ENCODE measurements around the gene MEGF9. TPM values are rescaled to one million over a fixed set of nuclear protein-coding genes. Genes with fewer than 3 reads are reported as not detected.

Gene MEGF9
- total and polyA plus RNA-seq, 4 donors: 5.9 to 21.5 (median 12.0) TPM

DNA sequence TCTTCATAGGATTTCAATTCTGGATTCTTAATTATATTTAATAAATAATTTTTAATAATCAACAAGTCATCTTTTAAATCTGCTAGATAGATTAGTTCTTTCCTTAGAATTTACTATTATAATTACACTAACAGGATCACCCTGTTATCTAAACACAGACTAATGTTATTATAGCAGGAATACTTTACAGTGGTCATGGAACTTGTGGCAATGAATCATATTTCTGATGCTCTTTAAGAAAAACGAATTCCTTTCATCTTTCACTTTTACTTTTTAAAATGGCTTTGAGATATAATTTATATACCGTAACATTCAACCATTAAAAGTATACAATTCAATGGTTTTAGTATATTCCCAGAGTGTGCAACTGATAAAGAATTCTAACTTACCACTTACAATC, 104.6 kb downstream of the MEGF9 start:
- Histone ChIP-seq H3K27ac (ENCODE audit: low read depth in 1 of 2, low read length in 2 of 2) (no peak overlapping the region), H3K4me1 (ENCODE audit: control insufficient read depth in 1 of 2, insufficient read depth in 2 of 2, low read length in 2 of 2) (no peaks in the 10 kb centered on the region), H3K9me3 (ENCODE audit: control insufficient read depth, low read length) (no peaks in the 10 kb centered on the region), H3K27me3 (ENCODE audit: control insufficient read depth in 1 of 2, insufficient read depth in 2 of 2, low read length in 1 of 2) (no peaks in the 10 kb centered on the region), H3K36me3 (ENCODE audit: control insufficient read depth in 1 of 2, insufficient read depth in 2 of 2, low read length in 1 of 2) (peaks cover 3 to 6% of the 10 kb centered on the region in 2 donors), H3K4me3 (ENCODE audit: low read length in 2 of 2) (no peak overlapping the region)
- WGBS, 2 donors: 88 to 91% methylated on average over 2 of the region's 2 CpGs
- ATAC-seq (ENCODE audit: low FRiP score) (no peak), DNase-seq (no peak)
- intact Hi-C loops (cut with DNase I): no loop called here

DNA sequence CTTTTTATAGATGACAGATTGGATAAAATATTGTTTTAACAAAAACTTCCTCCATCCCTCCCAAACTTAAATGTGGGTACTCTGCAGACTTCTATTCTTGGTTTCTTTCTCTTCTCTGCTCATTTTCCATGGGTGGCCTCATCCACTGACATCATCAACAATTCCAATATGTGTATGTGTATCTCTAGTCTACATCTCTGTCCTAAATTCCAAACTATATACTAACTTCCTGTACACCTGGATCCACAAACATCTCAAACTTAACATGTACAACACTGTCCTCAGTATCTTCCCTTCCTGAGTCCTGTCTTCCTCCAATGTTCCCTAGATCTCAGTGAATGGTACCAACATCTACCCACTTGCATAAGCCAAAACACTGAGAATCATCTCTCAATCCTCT, 105.8 kb downstream of the MEGF9 start:
- ATAC-seq (ENCODE audit: low FRiP score): no peak
- no peaks in the 10 kb centered on the region for H3K4me1 ChIP-seq (ENCODE audit: control insufficient read depth in 1 of 2, insufficient read depth in 2 of 2, low read length in 2 of 2)
- peaks cover 3 to 6% of the 10 kb centered on the region in 2 donors for H3K36me3 ChIP-seq (ENCODE audit: control insufficient read depth in 1 of 2, insufficient read depth in 2 of 2, low read length in 1 of 2)
- no peaks in the 10 kb centered on the region for H3K27me3 ChIP-seq (ENCODE audit: control insufficient read depth in 1 of 2, insufficient read depth in 2 of 2, low read length in 1 of 2)
- H3K4me3 ChIP-seq (ENCODE audit: low read length in 2 of 2): no peak overlapping the region
- DNase-seq: no peak
- H3K27ac ChIP-seq (ENCODE audit: low read depth in 1 of 2, low read length in 2 of 2): no peak overlapping the region
- intact Hi-C loops (cut with DNase I): no loop called here
- no peaks in the 10 kb centered on the region for H3K9me3 ChIP-seq (ENCODE audit: control insufficient read depth, low read length)

DNA sequence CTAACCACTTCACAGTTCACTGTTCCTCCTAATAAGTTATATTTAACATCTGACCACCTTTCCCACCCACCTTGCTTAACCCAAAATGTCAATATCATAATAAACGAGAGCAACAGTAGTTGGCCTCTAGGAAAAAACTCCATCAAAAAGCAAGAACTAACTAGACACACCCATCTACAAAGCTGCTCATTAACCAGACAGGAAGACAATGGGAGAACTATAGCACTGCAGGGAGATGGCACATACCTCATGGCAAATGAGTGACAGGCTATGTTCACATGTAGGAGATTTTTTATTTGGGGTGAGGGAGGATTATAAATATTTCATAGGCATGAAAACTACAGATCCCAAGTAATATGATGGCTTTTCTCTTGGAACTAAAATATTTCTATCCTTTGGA, 110.7 kb downstream of the MEGF9 start:
- ATAC-seq (ENCODE audit: low FRiP score): no peak
- Histone ChIP-seq H3K36me3 (ENCODE audit: control insufficient read depth in 1 of 2, insufficient read depth in 2 of 2, low read length in 1 of 2) (peaks cover 3% of the 10 kb centered on the region in 2 donors), H3K9me3 (ENCODE audit: control insufficient read depth, low read length) (no peaks in the 10 kb centered on the region), H3K4me3 (ENCODE audit: low read length in 2 of 2) (no peak overlapping the region), H3K4me1 (ENCODE audit: control insufficient read depth in 1 of 2, insufficient read depth in 2 of 2, low read length in 2 of 2) (no peaks in the 10 kb centered on the region), H3K27ac (ENCODE audit: low read depth in 1 of 2, low read length in 2 of 2) (no peak overlapping the region), H3K27me3 (ENCODE audit: control insufficient read depth in 1 of 2, insufficient read depth in 2 of 2, low read length in 1 of 2) (no peaks in the 10 kb centered on the region)
- 87 to 92% methylated on average over 1 of the region's 1 CpG for WGBS, 2 donors
- intact Hi-C loops (cut with DNase I): no loop called here
- no peak for DNase-seq

DNA sequence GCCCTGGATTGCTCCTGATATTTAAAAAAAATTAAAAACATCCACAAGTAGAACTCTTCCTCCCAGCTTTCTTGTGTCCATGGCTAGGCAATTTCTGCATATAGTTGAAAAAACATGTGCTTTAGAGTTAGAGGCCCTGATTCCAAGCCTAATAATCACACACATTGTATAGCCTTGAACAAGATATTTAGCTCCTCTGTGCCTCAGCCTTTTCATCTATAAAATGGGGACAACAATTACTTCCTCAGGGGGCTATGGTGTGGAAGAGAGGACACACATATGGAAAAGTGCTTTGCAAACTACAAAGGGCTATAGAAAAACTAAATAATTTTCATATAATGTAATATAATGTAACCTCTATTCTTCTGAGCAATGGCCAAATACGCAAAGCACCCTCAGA, 111.3 kb downstream of the MEGF9 start:
- Histone ChIP-seq H3K4me1 (ENCODE audit: control insufficient read depth in 1 of 2, insufficient read depth in 2 of 2, low read length in 2 of 2) (no peaks in the 10 kb centered on the region), H3K36me3 (ENCODE audit: control insufficient read depth in 1 of 2, insufficient read depth in 2 of 2, low read length in 1 of 2) (peaks cover 3% of the 10 kb centered on the region in 2 donors), H3K27ac (ENCODE audit: low read depth in 1 of 2, low read length in 2 of 2) (no peak overlapping the region), H3K4me3 (ENCODE audit: low read length in 2 of 2) (no peak overlapping the region), H3K9me3 (ENCODE audit: control insufficient read depth, low read length) (no peaks in the 10 kb centered on the region), H3K27me3 (ENCODE audit: control insufficient read depth in 1 of 2, insufficient read depth in 2 of 2, low read length in 1 of 2) (no peaks in the 10 kb centered on the region)
- DNase-seq (no peak), ATAC-seq (ENCODE audit: low FRiP score) (no peak)
- WGBS, 2 donors: 97 to 98% methylated on average over 1 of the region's 1 CpG
- intact Hi-C loops (cut with DNase I): no loop called here

DNA sequence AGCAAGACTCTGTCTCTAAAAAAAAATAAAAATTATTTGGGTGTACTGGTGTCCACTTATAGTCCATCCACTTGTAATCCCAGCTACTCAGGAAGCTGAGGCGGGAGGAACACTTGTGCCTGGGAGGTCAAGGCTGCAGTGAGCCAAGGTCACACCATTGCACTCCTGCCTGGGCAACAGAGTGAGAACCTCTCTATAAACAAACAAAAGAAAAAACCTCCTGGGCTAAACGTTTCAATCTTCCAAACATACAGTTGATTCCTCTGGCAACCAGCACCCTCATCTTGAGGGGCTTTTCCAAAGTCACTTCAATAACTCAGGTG, 120.4 kb downstream of the MEGF9 start:
- H3K27ac ChIP-seq (ENCODE audit: low read depth in 1 of 2, low read length in 2 of 2): no peak overlapping the region
- no peak for DNase-seq
- intact Hi-C loops (cut with DNase I): no loop called here
- no peaks in the 10 kb centered on the region for H3K4me1 ChIP-seq (ENCODE audit: control insufficient read depth in 1 of 2, insufficient read depth in 2 of 2, low read length in 2 of 2)
- H3K36me3 ChIP-seq (ENCODE audit: control insufficient read depth in 1 of 2, insufficient read depth in 2 of 2, low read length in 1 of 2): no peaks in the 10 kb centered on the region
- no peak for ATAC-seq (ENCODE audit: low FRiP score)
- H3K4me3 ChIP-seq (ENCODE audit: low read length in 2 of 2): no peak overlapping the region
- no peaks in the 10 kb centered on the region for H3K27me3 ChIP-seq (ENCODE audit: control insufficient read depth in 1 of 2, insufficient read depth in 2 of 2, low read length in 1 of 2)
- H3K9me3 ChIP-seq (ENCODE audit: control insufficient read depth, low read length): peaks cover 4% of the 10 kb centered on the region
- 50 to 53% methylated on average over 2 of the region's 2 CpGs for WGBS, 2 donors

DNA sequence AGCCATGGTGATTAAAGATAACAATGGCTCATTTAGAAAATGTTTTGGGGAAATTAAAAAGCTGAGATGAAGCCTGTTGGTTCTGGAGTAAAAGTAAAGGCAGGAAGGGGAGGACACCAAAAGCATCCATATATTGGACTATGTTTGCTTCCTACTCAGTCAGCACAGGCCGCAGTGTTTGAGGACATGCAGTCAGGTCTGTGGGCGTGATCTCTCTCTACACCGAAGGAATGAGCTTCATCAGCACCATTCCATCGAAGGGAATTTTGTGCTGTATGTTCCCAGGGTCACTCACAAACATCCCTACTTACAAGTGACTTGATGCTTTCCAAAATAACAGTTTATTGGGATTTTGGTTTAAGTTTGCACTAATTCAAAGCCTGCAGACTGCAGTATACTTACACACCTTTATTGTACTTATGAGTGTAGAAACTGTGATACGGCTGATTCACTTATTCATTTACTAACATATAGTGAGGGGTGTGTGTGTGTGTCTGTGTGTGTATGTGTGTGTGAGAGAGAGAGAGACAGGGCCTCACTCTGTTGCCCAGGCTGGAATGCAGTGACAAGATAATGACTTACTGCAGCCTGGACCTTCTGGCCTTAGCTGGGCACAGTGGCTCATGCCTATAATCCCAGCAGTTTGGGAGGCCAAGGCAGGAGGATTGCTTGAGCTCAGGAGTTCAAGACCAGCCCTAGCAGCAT, 120.9 kb downstream of the MEGF9 start:
- intact Hi-C loops (cut with DNase I): no loop called here
- DNase-seq (no peak), ATAC-seq (ENCODE audit: low FRiP score) (no peak)
- WGBS, 2 donors: 80 to 81% methylated on average over 5 of the region's 5 CpGs
- Histone ChIP-seq H3K9me3 (ENCODE audit: control insufficient read depth, low read length) (peaks cover 4% of the 10 kb centered on the region), H3K27ac (ENCODE audit: low read depth in 1 of 2, low read length in 2 of 2) (no peak overlapping the region), H3K4me3 (ENCODE audit: low read length in 2 of 2) (no peak overlapping the region), H3K27me3 (ENCODE audit: control insufficient read depth in 1 of 2, insufficient read depth in 2 of 2, low read length in 1 of 2) (no peaks in the 10 kb centered on the region), H3K36me3 (ENCODE audit: control insufficient read depth in 1 of 2, insufficient read depth in 2 of 2, low read length in 1 of 2) (no peaks in the 10 kb centered on the region), H3K4me1 (ENCODE audit: control insufficient read depth in 1 of 2, insufficient read depth in 2 of 2, low read length in 2 of 2) (no peaks in the 10 kb centered on the region)

DNA sequence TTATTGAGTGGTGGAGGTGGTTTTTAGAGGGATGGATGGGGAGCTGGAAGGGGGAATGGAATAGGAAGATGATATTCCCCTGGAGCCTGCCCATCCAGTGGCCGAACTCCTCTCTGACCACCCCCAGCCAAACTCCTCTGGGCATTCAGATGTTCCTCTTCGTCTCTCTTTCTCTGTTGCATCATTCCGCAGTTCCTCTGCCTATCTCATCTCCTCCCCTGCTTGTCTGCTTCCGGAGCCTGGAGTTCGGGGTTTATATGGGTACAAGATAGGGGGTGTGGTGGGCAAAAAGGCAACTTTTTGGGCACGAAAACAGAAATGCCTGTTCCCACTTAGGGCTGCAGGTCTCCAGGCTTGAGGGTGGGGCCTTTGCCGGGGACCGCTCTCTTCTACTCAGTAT, 122.1 kb downstream of the MEGF9 start:
- no peak overlapping the region for H3K27ac ChIP-seq (ENCODE audit: low read depth in 1 of 2, low read length in 2 of 2)
- WGBS, 2 donors: 95 to 96% methylated on average over 8 of the region's 8 CpGs
- ATAC-seq (ENCODE audit: low FRiP score) (no peak), DNase-seq (no peak)
- H3K4me3 ChIP-seq (ENCODE audit: low read length in 2 of 2): no peak overlapping the region
- H3K4me1 ChIP-seq (ENCODE audit: control insufficient read depth in 1 of 2, insufficient read depth in 2 of 2, low read length in 2 of 2): no peaks in the 10 kb centered on the region
- H3K36me3 ChIP-seq (ENCODE audit: control insufficient read depth in 1 of 2, insufficient read depth in 2 of 2, low read length in 1 of 2): no peaks in the 10 kb centered on the region
- intact Hi-C loops (cut with DNase I): no loop called here
- peaks cover 4% of the 10 kb centered on the region for H3K9me3 ChIP-seq (ENCODE audit: control insufficient read depth, low read length)
- no peaks in the 10 kb centered on the region for H3K27me3 ChIP-seq (ENCODE audit: control insufficient read depth in 1 of 2, insufficient read depth in 2 of 2, low read length in 1 of 2)

DNA sequence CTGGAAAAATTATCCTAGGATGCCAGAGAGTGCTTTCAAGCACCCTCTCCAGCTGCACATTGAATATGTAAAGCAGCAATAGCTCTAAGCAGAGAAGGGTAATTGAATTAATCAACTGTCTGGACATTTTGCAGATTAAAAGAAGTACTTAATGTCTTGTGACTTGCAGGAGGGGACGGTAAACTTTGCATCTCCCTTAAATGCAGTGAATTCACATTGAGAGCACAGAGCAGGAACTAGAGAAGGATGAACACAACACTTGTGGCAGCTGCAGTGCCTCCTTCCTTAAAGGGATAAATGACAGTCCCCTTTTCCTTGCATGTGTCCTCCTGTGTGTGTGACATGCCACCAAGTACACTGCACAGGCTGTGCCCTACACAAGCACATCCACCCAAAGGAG, 126.9 kb downstream of the MEGF9 start:
- no peak for ATAC-seq (ENCODE audit: low FRiP score)
- H3K27ac ChIP-seq (ENCODE audit: low read depth in 1 of 2, low read length in 2 of 2): no peak overlapping the region
- 52 to 57% methylated on average over 1 of the region's 1 CpG for WGBS, 2 donors
- no peaks in the 10 kb centered on the region for H3K4me1 ChIP-seq (ENCODE audit: control insufficient read depth in 1 of 2, insufficient read depth in 2 of 2, low read length in 2 of 2)
- intact Hi-C loops (cut with DNase I): no loop called here
- no peaks in the 10 kb centered on the region for H3K27me3 ChIP-seq (ENCODE audit: control insufficient read depth in 1 of 2, insufficient read depth in 2 of 2, low read length in 1 of 2)
- no peaks in the 10 kb centered on the region for H3K36me3 ChIP-seq (ENCODE audit: control insufficient read depth in 1 of 2, insufficient read depth in 2 of 2, low read length in 1 of 2)
- no peak overlapping the region for H3K4me3 ChIP-seq (ENCODE audit: low read length in 2 of 2)
- no peak for DNase-seq
- H3K9me3 ChIP-seq (ENCODE audit: control insufficient read depth, low read length): peaks cover 2% of the 10 kb centered on the region

DNA sequence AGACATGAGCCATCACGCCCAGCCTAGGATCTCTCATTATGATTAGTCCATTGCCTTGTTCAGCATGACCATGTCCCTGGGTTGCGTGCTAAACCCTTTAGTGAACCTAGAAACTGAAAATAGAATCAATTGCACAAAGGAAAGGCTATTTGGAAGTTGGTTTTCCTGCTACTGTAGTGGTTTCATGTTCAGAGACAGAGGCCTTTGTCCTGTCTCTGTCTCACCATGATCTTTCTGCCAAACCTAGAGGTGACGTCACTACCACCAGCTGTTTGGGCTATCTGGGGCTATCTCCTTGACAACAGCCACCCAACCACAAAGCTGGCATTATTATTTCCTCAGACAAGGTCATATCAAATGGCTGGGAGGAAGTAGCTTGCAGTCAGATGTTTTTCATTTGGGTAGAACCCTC, 130.3 kb downstream of the MEGF9 start:
- H3K9me3 ChIP-seq (ENCODE audit: control insufficient read depth, low read length): no peaks in the 10 kb centered on the region
- DNase-seq (no peak), ATAC-seq (ENCODE audit: low FRiP score) (no peak)
- H3K4me1 ChIP-seq (ENCODE audit: control insufficient read depth in 1 of 2, insufficient read depth in 2 of 2, low read length in 2 of 2): peaks cover 0 to 4% of the 10 kb centered on the region in 2 donors
- 72 to 77% methylated on average over 3 of the region's 3 CpGs for WGBS, 2 donors
- H3K36me3 ChIP-seq (ENCODE audit: control insufficient read depth in 1 of 2, insufficient read depth in 2 of 2, low read length in 1 of 2): no peaks in the 10 kb centered on the region
- intact Hi-C loops (cut with DNase I): no loop called here
- no peak overlapping the region for H3K4me3 ChIP-seq (ENCODE audit: low read length in 2 of 2)
- H3K27me3 ChIP-seq (ENCODE audit: control insufficient read depth in 1 of 2, insufficient read depth in 2 of 2, low read length in 1 of 2): no peaks in the 10 kb centered on the region
- no peak overlapping the region for H3K27ac ChIP-seq (ENCODE audit: low read depth in 1 of 2, low read length in 2 of 2)

Measured in aorta (tissue), 5 donors.